Measurements from ENCODE around the gene SMARCA2.
A peak's percentile ranks its signal among the peaks of the same experiment; 100 is the strongest.

The SMARCA2 gene

GRCh38 chr9:2154731-2155130, 139.6 kb downstream of the SMARCA2 start:
- H3K36me3 ChIP-seq (ENCODE audit: insufficient read depth, low read length): peaks cover 16% of the 10 kb centered on the region
- TF ChIP-seq CTCF (IDR thresholded peaks at IDR 0.05; ENCODE audit: low read length) (no peak), EZH2 (IDR thresholded peaks at IDR 0.05; ENCODE audit: borderline replicate concordance, low read length) (no peak)
- H3F3A ChIP-seq (ENCODE audit: insufficient read depth, low read length): no peaks in the 10 kb centered on the region
- no peak overlapping the region for H3K4me3 ChIP-seq (ENCODE audit: low read depth, low read length, poor library complexity, severe bottlenecking)
- H3K4me1 ChIP-seq (ENCODE audit: insufficient read depth, low read length, severe bottlenecking): peaks cover 30% of the 10 kb centered on the region
- no peak overlapping the region for H3K4me2 ChIP-seq (ENCODE audit: low read length)
- H2AFZ ChIP-seq (ENCODE audit: low read length): no peak overlapping the region
- H4K20me1 ChIP-seq (ENCODE audit: insufficient read depth, low read length): no peaks in the 10 kb centered on the region
- peaks cover 12% of the 10 kb centered on the region for H3K79me2 ChIP-seq (ENCODE audit: insufficient read depth, low read length)
- H3K27ac ChIP-seq (ENCODE audit: low read depth, low read length, poor library complexity, severe bottlenecking): no peak overlapping the region
- H3K9me2 ChIP-seq (ENCODE audit: low read depth, low read length): no peaks in the 10 kb centered on the region
- H3K27me3 ChIP-seq (ENCODE audit: insufficient read depth, low read length): no peaks in the 10 kb centered on the region
- no peaks in the 10 kb centered on the region for H3K9me3 ChIP-seq (ENCODE audit: low read length)
- no peak overlapping the region for H3K9ac ChIP-seq (ENCODE audit: low read length)

GRCh38 chr9:2155966-2156365, 140.8 kb downstream of the SMARCA2 start:
- Histone ChIP-seq H3K9me2 (ENCODE audit: low read depth, low read length) (no peaks in the 10 kb centered on the region), H3K36me3 (ENCODE audit: insufficient read depth, low read length) (peaks cover 4% of the 10 kb centered on the region; the same call in 1 of the 2 replicates), H3K4me3 (ENCODE audit: low read depth, low read length, poor library complexity, severe bottlenecking) (no peak overlapping the region), H3K4me1 (ENCODE audit: insufficient read depth, low read length, severe bottlenecking) (peaks cover 41% of the 10 kb centered on the region), H3K4me2 (ENCODE audit: low read length) (no peak overlapping the region), H3K79me2 (ENCODE audit: insufficient read depth, low read length) (peaks cover 12% of the 10 kb centered on the region), H3K27me3 (ENCODE audit: insufficient read depth, low read length) (no peaks in the 10 kb centered on the region), H3K27ac (ENCODE audit: low read depth, low read length, poor library complexity, severe bottlenecking) (no peak overlapping the region), H2AFZ (ENCODE audit: low read length) (no peak overlapping the region), H3K9ac (ENCODE audit: low read length) (no peak overlapping the region), H3K9me3 (ENCODE audit: low read length) (no peaks in the 10 kb centered on the region), H3F3A (ENCODE audit: insufficient read depth, low read length) (0 out of 2 replicates have a peak, but pooled peaks cover 3% of the 10 kb centered on the region), H4K20me1 (ENCODE audit: insufficient read depth, low read length) (no peaks in the 10 kb centered on the region)
- TF ChIP-seq EZH2 (IDR thresholded peaks at IDR 0.05; ENCODE audit: borderline replicate concordance, low read length): no peak
- no peak for TF ChIP-seq CTCF (IDR thresholded peaks at IDR 0.05; ENCODE audit: low read length)

GRCh38 chr9:2157277-2158110, 142.3 kb downstream of the SMARCA2 start:
- peak overlapping the region; percentile 85 for H3K9ac ChIP-seq (ENCODE audit: low read length)
- TF ChIP-seq EZH2 (IDR thresholded peaks at IDR 0.05; ENCODE audit: borderline replicate concordance, low read length) (no peak), CTCF (IDR thresholded peaks at IDR 0.05; ENCODE audit: low read length) (no peak)
- H3K4me2 ChIP-seq (ENCODE audit: low read length): peak overlapping the region; percentile 95
- peaks cover 41% of the 10 kb centered on the region for H3K4me1 ChIP-seq (ENCODE audit: insufficient read depth, low read length, severe bottlenecking)
- no peaks in the 10 kb centered on the region for H4K20me1 ChIP-seq (ENCODE audit: insufficient read depth, low read length)
- H3K27me3 ChIP-seq (ENCODE audit: insufficient read depth, low read length): no peaks in the 10 kb centered on the region
- peak overlapping the region; percentile 76 for H3K27ac ChIP-seq (ENCODE audit: low read depth, low read length, poor library complexity, severe bottlenecking)
- H3K9me2 ChIP-seq (ENCODE audit: low read depth, low read length): no peaks in the 10 kb centered on the region
- 0 out of 2 replicates have a peak, but pooled peaks cover 6% of the 10 kb centered on the region for H3F3A ChIP-seq (ENCODE audit: insufficient read depth, low read length)
- H3K36me3 ChIP-seq (ENCODE audit: insufficient read depth, low read length): peaks cover 9% of the 10 kb centered on the region; the same call in 1 of the 2 replicates
- H3K79me2 ChIP-seq (ENCODE audit: insufficient read depth, low read length): peaks cover 12% of the 10 kb centered on the region
- peak overlapping the region; percentile 68 for H3K4me3 ChIP-seq (ENCODE audit: low read depth, low read length, poor library complexity, severe bottlenecking)
- H3K9me3 ChIP-seq (ENCODE audit: low read length): no peaks in the 10 kb centered on the region
- peak overlapping the region; percentile 1; the same call in 1 of the 2 replicates for H2AFZ ChIP-seq (ENCODE audit: low read length)
